HG03139 (cell line): ENCODE measurements around the gene CLSTN2.

Experiments used
- ATAC-seq: cut with Tn5 transposase; IDR thresholded peaks from one replicate; pipeline ENCODE4 v1.9.1; 2021; ENCODE audit not compliant: unreplicated experiment

Gene CLSTN2

DNA sequence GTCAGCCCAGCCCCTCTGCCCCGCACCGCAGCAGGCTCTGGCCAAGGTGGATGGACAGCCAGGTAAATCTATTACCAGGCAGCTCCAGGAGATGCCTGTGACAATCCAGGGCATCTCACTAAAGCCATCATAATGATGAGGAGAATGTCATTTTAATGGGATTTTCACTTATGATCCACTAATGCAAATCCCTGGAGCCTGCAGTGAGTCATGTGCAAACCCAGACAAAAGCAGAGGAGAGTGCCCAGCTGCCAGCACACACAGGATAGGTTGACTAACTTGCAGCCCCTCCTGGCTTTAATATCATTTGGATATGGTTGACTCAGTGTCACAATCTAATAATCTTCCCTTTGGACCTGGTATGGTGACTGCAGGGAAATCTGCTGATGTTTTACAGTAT, 536.0 kb downstream of the CLSTN2 start:
- no peak for ATAC-seq

DNA sequence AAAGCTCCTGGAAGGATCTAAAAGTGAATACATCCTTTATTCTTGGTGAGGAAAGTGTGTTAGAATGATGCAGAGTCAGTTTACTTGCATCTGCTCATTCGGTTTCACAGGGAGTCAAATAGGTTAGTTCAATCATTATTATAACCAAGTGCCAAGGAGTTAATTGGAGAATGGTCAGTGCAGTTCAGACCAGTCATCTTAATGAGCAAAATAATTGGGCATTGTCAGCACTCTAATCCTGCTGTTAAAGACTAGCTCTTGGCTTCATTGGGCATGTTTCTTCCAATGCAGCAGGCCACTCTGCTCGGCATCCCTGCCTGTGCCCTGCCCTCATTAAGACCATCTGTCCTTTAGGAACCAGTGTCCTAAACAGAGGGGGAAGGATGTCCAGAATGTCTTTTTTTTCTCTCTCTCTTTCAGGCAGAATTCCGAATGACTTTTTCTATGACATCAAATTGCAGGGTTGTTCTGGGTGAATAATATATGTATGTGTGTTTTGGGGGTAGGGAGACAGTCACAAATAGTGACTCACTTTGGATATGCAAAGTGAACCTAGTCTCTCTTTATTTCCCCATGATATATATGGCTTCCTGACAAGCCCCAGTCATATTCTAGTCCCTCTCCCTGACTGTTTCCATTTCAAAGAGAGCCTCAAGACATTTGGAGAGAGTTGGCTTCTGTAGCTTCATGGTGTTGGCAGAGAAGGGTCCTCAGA, 537.5 kb downstream of the CLSTN2 start:
- ATAC-seq, result no peak

DNA sequence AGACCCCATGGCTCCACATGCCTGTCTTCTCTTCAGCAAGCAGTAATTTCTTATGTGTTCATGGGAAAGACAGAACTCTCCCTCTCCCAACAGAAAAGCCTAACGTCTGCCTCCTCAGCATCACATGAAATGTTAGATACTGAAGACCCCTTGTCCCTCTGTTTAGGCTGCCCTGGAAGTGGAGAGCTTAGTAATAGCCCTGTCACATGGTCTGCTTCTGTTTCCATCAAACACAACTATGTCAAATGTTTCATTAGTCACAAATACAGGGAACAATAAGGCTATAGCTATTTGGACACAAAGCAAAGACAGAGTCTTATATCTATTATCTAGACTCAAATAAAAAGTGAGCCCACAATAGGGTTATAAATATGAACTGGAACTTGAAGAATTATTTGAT, 552.6 kb downstream of the CLSTN2 start:
- ATAC-seq, result no peak

DNA sequence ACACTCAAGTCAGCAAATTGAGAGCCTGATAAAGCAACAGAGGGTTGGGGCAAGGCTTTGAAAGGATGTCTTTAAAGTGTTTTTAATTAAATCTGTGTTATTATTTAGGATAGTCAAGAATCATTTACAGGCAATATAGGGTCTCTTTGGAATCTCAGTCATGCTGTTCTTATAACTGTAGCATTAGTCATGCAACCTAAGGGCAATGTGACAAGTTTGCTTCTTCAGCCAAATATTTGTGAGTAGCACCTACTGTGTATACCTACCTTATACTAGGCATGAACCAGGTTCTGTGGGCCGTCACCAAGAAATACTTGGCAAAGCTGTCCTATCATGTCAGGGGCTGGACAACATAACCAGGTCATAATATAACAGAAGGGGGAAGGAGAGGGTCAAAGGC, 558.3 kb downstream of the CLSTN2 start:
- no peak for ATAC-seq

DNA sequence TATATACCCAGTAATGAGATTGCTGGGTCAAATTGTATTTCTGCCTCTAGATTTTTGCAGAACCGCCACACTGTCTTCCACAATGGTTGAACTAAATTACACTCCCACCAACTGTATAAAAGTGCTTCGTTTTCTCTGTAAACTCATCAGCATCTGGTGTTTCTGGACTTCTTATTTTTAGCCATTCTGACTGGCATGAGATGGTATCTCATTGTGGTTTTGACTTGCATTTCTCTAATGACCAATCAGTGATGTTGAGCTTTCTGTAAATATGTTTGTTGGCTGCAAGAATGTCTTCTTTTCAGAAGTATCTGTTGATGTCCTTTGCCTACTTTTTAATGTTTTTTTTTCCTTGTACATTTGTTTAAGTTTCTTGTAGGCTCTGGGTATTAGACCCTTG, 560.0 kb downstream of the CLSTN2 start:
- no peak for ATAC-seq

DNA sequence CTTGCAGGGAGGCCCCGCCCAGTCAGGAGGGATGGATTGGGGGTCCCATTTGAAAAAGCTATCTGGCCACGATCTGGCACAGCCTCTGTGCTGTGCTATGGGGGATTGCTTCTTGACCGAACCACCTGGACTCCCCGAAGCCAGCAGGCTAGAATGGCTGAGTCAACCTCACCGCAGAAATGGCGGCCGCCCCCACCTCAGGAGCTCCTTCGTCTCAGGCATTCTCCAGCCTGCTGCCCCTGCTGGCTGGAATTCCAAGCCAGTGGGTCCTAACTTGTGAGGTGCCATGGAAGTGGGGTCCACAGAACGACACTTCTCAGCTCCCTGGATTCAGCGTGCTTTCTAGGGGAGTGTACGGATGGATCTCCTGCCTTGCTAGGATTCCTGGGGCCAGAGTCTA, 562.3 kb downstream of the CLSTN2 start:
- ATAC-seq, result no peak

DNA sequence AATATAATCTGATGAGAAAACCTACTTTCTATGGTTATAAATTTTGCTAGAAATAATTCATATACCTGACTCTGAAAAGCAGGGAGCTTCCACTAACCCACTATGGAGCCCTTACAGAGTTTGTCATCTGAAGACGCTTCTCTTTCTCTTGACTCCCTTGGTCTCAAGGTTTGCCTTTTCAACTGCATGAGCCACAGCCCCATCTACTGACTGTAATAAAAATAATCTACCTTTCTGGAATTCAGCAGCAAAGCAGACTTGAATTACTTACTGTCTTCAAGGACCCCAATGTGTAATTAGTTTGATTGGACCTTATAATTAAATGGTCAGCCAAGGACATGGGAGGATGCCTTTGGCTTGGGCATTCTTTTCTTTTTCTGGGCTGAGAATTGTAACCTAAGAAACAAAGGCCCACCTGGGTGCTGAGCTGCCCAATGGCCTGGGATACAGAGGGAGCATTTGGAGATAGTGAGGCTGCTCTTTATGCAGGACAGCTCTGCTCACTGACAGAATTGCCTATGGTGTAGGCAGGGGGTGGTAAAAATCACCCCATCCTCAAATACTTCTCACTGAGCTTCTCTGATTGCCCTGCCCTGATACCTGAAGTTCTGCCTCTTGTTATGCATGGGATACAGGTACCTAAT, 564.3 kb downstream of the CLSTN2 start:
- ATAC-seq, result no peak

DNA sequence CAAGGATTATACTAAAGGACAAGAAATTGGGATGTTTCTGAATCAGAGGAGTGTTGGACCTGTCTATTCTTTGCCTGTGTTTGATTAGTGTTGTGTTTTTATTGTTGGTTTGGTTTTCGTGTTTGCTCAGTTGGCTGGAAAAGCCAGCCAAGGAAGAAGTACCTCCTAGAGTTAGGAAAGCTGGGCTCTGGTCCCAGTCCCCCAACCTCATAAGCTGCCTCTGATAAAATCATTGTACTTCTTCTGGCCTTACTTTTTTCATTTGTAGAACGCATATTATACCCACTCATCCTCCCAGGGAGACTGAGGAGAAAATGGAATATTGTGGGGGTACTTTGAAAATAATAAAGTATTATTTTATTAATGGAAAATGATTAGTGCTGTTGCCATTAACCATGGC, 565.5 kb downstream of the CLSTN2 start:
- no peak for ATAC-seq

DNA sequence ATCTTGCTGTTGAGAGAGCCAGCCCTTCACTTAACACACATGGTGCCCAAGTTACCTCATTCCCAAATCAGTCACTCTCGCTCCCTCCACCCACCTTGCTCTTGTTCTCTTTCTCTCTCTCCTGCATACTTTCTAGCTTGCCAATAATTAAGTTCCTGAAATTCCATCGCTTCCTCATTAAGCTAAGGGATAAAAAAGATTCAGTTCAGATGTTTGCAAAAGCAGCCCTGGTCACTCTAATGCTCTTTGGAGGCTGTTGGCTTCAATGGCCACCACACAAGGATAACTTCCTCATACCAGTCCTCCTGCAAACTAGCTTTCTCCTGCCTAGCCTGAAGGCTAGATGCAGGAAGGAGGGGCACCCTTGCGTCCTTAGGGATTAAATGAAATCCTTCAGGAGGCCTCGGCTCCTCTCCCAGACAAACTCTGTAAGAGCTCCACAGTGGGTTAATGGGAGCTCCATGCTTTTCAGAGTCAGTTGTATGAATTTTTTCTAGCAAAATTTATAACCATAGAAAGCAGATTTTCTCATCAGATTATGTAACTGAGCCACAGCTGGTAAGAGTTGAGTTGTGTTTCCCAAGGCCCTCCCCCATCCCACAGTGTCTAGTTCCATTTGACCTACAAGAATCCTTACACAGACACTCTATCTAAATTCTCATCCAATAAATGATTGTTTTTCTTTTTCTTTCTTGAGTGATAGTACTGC, 566.2 kb downstream of the CLSTN2 start:
- ATAC-seq, result no peak

DNA sequence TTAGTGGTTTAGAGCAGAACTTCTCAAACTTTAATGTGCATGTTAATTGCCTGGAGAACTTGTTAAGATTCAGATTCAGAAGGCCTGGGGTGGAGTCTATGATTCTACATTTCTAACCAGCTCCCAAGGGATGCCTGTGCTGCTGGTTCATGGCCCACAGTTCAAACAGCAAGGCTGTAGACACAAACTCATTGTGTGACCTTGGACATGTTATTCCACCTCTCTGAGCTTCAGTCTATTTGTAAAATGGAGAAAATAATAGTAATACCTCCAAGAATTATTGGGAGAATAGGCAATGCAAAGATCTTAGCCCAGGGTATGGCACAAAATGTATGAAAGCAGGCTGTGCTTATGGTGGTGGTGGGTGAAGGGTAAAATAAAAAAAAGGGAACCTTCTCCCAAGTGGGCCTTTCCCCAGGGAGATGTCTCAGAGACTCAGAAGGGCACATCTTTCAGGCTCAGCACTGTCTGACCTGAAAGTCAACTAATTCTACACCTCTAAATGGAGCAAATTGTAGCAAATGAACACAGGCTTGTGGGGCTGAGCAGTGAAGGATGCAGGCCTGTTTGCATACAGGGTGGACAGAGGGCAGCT, 566.9 kb downstream of the CLSTN2 start:
- ATAC-seq, result no peak

DNA sequence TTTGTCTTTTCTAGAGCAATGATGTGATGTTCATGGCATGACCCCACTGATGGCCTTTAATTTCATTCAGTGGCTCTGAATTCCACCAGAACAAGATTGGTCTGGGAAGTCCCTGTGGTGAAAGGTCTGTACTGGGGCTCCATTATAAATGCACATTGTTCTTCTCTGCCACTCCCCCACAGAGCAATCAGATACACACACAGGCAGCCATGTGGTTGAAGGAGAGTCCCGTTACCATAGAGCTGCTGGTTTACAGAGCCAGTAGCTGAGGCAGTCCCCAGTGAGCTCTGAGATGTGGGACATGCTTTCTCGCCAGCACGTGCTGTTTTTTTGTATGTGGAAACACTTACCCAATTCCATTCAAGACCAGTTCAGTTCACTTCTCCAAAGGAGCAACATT, 570.2 kb downstream of the CLSTN2 start:
- no peak for ATAC-seq

DNA sequence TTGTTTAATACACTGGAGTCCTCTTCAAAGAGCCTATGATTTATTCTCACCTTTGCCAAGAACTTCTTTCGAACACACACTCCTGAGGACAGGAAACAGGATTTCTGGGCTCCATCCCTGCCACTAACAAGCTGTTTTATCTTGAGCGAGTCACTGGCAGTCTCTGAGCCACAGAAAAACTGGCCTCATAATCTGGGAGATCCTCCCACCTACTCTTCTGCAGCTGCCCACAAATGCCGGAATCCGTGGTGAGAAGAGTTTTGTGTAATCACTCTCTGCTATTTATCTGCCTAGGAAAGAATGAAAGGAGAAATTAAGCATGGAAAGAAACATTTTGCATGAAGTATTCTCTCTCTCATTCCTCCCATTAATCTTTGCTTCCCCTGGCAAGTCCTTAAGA, 570.9 kb downstream of the CLSTN2 start:
- ATAC-seq, result no peak

DNA sequence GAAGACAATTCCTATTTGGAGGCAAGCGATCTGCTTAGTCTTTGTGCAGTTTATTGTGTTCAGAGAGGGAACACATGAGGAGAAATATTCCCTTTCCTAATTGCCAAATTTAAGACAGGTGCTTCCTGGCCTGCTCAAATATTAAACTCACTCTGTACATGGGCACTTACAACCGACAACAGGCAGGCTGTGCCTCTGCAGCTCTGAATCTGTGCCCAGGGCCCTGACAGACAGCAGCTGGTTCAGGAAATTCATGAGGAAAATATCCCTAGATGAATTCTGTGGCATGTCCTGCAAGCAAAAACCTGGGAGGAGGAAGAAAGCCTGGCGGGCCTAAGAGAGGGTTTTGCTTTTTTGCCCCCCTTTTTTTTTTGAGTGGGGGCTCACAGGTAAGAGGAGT, 573.6 kb downstream of the CLSTN2 start:
- ATAC-seq, result no peak

DNA sequence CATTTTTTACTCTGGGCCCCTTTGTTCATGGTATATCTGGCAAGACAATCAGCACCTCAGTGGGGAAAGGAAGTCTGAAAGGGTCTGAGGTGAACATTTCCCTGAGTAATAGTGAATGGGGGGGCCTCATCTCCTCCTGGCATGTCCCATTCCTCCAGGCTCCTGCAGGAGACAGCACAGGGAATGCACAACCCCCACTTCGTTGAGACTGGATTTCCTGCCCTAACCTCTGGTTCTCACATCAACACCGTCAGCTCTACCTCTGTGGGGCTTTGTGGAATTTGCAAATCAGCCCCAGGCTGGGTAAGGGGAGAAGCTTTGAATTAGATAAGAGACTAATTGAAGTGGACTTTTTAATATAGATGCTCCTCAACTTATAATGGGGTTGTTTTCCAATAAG, 574.5 kb downstream of the CLSTN2 start:
- ATAC-seq, result no peak

DNA sequence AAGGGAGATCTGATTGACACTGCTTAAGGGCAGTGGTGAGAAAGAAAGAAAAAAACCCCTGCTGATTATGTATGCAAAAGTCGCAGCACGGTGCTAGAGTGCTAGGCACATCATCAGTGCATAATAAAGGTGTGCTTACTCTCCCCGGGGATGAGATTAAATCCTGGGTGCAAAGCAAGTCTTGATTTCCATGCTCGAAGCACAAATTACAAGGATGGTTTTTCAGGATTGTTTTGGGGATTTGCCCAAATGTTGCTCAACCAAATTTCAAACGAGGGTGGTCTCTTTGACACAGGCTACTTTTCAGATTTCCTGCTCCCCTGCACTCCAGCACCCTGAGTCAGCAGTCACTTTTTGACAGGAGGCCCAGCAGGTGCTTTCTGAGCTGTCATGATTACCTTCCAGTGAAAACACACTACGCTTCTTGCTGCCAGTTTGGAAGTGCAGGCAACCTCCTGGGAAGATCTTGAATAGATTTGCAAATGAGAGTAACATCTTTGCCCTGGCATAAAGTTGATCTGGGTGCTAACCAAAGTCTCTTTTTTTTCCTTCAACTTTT, 575.4 kb downstream of the CLSTN2 start:
- ATAC-seq, result no peak

DNA sequence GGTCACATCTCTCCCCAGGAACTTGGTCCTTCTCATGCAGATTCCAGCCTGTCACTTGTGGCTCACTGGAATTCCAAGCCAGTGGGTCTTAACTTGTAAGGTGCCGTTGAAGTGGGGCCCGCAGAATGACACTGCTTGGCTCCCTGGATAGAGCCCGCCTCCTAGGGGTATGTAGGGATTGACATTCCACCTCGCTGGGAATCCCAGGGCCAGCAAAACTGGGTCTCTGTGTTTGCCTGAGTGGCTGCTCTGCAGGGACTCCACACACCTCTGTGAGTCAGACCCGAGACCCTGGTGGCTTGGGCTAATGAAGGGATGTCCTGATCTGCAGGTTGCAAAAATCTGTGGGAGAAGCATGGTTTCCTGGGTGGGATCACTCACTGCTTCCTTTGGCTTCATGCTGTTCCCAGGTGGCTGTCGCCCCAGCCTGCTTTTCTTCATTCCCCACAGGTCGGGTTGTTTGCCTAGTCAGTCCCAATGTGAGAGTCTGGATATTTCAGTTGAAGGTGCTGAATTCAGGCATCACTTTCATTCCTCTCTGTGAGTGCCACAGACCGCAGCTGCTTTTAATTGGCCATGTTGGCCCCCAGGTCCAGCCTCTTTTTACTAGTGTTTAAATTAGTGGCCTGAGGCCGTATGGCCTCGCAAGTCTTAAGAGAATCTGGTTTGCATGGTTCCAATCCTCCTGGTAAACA, 586.9 kb downstream of the CLSTN2 start:
- no peak for ATAC-seq

DNA sequence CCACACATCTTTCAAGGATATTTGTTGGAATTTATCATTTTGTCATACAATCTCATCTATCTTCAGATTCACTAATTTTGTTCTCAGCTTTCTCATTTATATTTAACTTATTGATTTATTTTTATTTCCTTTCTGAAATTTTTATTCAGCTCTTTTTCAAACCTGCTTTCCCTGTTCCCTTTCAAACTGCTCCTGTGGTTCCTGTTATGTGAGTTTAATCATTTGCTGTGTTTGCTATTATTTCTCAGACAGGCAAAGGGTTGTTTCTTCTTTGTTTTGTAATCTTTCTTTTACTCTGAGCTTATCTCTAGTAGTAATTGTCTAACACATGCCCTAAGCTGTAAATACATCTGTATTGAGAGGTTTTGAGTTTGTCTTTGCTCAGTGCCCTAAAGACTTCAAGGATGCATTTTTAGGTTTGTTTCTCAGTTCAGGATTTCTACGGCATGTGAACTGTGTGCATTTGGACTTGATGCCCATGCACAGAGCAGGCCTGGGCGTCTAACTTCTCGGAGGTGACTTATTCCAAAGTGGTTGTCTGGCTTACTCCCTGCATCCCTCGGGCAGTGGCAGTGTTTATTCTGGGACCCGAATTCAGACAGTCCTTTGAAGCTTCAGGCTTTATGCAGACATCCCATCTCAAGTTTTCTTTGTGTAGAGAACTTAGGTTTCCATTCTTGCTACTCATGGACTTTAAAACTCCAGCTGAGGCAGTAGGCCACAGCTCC, 587.8 kb downstream of the CLSTN2 start:
- no peak for ATAC-seq

DNA sequence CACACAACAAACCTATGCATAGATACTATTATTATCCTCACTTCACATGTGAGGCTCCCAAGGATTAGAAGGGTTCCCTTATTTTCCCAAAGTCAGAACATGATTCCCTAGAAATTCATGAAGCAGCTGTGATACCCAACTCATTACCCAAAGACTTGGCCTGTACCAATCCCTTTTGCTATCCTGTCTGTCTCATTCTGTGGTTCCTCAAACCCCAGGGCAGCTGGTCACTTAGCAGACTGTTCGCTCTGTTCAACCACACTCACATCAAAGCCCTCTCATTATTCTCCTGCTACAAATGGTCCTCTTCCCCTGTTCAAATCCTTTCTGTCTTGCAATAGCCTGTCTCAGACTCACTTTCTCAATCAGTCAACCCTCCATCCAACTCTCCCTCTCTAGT, 588.6 kb downstream of the CLSTN2 start:
- no peak for ATAC-seq

DNA sequence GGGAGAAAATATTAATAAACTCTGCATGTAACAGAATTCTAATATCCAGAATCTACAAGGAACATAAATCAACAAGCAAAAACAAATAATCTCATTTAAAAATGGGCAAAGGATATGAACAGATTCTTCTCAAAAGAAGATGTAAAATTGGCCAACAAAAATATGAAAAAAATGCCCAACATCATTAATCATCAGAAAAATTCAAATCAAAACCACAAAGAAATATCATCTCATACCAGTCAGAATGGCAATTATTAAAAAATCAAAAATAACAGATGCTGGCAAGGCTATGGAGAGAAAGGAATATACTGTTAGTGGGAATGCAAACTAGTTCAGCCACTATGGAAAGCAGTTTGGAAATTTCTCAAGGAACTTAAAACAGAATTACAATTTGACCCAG, 592.2 kb downstream of the CLSTN2 start:
- ATAC-seq, result no peak

DNA sequence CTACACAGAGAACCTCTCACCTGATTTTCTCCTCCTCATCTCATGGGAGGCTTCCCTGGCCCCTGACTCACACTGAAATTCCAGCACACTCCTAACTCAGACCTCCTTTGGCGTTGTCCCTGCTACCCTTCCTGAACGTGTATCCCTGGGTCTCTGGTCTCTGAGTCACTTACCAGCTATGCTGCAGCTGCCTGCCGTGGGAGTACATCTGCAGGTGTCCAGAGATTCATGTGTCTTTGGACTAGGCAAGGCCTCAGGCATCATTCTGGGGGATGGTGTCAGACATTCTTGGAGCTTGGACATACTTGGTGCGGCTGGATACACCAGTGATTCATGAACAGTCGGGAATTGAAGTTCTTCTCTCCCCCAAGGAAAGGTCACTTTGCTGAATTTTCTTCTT, 594.1 kb downstream of the CLSTN2 start:
- no peak for ATAC-seq
